Epithelial cell of prostate (primary cell): ENCODE measurements around the gene SEMA4G.

Experiments used
- DNase-seq: peaks from one replicate; pipeline ENCODE4 v3.0.0-alpha.2; 2011; ENCODE audit warnings: low read depth, low spot score
- H3K27ac ChIP-seq: fragments of 450-650 bp; 2 replicates; pipeline ENCODE4 v1.5.1; 2017; ENCODE audit warnings: mild to moderate bottlenecking

The SEMA4G gene

GRCh38 chr10:101005361-101005760 is 36.1 kb downstream of the SEMA4G start:
- no peak for DNase-seq
- no peak overlapping the region for H3K27ac ChIP-seq

GRCh38 chr10:101005869-101006567 is 36.7 kb downstream of the SEMA4G start:
- DNase-seq = no peak
- H3K27ac ChIP-seq = no peak overlapping the region

- no peak overlapping the region for H3K27ac ChIP-seq
- DNase-seq = no peak
Measured at GRCh38 chr10:101006593-101007098, 37.3 kb downstream of the SEMA4G start.

DNA sequence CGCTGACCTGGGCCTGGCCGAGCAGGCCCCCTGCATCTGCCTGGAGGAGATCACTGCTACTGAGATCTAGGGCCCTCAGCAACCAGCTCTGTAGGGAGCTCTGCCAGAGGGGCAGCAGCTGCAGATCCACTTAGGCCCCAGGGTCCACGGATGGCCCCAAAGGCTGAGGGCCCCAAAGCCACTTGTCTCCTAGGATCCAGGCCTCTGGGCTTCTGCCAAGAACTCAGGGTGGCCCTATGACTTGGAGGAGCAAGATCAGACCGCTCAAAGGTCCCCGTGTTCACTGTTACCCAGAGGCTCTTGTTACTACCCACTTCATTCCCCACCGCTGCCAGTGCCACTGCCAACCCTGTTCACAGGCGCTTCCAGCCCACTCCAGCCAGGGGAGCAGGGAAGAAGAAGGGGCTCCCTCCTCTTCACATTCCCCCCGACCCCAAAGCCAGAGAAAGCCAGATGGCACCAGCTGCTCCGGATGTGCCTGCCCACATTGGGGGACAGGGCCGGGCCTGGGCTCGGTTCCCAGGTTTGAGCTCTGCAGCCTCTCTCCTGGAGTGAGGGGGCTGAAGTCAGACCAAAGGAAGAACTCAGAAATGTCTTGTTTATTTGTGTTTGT is 37.9 kb downstream of the SEMA4G start:
- no peak for DNase-seq
- H3K27ac ChIP-seq = no peak overlapping the region

DNA sequence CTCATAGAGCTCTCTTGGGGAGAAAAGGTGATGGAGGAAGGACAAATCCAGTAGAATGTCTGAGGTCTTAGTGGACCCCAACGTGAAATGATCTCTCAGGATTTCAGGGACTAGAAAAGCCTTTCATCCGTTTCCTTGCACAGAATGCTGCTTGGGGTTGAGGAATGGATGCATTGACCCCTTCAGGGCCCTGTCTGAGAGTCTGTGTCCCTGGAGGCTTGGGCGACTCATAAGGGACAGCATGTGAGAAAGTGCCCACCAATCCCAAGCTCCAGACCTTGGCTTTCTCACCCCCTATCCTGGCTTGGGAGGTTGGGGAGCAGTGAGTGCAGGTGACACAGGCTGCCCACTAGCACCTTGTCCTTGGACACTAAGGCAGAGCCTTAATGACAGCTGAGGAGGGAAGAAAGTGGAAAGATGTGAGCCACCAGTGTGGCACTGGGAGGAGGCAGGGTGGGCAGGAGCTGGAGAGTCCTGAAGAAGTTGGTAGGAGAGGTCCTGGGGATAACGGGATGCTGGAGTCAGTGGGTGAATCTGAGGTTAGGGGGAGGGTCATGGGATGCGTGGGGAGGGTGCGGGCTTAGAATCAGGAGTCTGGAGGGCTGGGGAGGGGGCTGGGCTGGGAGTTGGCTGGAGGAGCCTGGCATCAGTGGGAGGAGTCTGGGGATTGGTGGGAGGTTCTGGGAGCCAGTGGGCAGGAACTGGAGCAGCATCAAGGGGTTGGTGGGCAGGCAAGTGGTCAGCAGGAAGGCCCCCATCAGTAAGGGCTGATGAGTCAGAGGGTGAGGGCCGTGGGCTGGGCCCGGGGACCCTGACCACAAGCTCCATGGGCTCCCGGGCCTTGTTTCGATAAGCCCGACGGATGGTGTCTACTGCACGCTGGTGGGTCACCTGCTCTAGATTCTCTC is 38.9 kb downstream of the SEMA4G start:
- DNase-seq = no peak
- H3K27ac ChIP-seq = no peak overlapping the region

DNA sequence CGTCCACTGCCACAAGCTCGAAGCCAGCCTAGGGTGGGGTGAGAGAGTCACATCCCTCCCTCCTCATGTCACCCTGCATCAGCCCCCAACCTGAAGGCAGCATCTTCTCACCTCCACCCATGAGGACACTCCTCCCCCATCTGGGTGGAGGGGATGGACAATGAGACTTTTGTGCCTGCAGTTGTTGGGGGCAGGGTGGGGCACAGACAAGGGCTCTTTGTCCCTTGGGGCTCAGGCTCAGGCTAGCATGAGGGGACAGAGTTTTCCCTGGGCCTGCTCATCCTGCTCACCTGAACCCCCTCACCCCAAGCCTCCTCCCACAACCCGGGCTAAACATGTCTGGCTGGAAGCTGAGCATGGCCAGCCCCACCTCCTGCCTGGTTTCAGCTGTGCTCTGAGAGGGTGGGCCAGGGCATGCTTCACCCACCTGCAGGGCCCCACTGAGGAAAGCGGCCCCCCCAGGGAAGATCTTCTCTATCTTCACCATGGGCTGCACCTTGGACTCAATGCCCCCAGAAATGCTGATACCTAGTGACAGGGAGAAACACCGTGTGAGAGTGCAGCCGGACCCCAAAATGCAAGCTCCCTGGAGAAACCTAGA is 39.6 kb downstream of the SEMA4G start:
- no peak for DNase-seq
- no peak overlapping the region for H3K27ac ChIP-seq

GRCh38 chr10:101010329-101010728 is 41.0 kb downstream of the SEMA4G start:
- H3K27ac ChIP-seq = no peak overlapping the region
- DNase-seq = no peak

DNA sequence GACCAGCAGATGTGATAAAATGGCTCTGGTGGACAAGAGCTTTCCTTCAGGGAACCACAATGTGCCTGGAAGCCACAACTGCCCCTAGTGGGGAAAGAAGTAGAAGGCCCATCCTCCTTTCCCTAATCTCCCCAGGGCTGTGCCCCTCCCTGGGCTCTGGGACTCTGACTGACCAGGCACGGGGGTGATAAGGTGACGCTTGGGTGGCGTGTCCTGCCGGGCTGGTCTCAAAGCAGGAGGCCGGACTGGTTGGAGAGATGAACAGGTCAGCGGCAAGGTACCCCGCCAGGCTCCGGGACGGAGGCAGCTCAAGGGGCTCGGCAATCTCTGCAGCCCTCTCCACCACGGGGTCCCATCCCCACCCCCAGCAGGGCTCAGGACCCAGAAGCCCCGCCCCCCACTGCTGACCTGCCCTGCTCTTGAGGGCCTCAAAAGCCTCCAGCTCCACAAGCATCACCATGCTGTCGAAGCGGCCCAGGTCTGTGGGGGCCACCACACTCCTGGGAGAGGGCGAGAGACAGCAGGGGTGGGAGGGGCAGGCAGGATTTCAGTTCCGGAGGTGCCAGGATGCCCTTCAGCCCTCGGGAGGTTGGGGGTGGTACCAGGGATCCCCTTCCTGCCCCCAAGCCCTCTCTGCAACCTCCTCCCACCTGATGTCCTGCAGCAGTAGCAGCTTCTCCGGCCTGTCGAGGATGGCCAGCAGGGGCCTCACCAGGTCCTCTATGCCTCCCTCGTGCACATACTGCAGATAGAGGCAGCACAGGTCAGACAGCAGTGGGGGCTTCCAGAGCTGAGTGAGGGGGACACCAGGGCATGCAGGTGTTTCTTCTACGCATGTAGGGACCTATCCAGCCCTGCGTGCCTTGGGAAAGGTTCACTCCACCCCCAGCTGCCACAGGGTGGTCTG is 42.5 kb downstream of the SEMA4G start:
- no peak for DNase-seq
- no peak overlapping the region for H3K27ac ChIP-seq

GRCh38 chr10:101012525-101013364 is 43.4 kb downstream of the SEMA4G start:
- peak; percentile 64 for DNase-seq
- peak overlapping the region; percentile 35 for H3K27ac ChIP-seq

- peak overlapping the region; percentile 35 for H3K27ac ChIP-seq
- DNase-seq = no peak
Measured at GRCh38 chr10:101013365-101013825, 44.1 kb downstream of the SEMA4G start.

DNA sequence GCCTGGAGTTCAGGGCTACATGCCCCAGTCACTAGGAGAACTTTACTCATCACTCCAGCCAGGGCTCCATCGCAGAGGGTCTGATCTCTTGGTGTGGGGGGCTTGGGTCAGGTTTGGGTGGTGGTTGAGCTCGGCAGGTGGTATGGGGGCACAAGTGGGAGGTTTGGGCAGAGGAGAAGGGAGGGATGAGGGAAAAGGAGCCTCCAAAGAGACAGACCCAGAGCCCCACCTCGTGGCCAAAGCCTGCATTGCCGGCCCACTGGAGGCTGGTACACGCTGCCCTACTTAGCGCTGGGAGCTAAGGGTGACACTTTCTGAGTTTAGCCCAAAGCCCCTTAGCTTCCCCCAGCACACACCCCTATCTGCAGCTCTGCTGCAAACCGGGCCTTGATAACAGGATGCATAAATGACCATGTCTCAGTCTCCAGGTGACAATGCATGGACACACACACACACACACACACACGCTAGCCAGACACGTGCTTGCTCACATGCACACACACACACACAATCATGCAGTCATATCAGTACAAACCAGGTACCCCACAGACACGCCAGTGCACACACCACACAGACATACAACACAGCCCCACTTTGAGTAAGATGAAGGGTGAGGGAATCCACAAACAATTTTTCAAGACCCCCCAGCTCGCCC is 45.1 kb downstream of the SEMA4G start:
- no peak overlapping the region for H3K27ac ChIP-seq
- no peak for DNase-seq

DNA sequence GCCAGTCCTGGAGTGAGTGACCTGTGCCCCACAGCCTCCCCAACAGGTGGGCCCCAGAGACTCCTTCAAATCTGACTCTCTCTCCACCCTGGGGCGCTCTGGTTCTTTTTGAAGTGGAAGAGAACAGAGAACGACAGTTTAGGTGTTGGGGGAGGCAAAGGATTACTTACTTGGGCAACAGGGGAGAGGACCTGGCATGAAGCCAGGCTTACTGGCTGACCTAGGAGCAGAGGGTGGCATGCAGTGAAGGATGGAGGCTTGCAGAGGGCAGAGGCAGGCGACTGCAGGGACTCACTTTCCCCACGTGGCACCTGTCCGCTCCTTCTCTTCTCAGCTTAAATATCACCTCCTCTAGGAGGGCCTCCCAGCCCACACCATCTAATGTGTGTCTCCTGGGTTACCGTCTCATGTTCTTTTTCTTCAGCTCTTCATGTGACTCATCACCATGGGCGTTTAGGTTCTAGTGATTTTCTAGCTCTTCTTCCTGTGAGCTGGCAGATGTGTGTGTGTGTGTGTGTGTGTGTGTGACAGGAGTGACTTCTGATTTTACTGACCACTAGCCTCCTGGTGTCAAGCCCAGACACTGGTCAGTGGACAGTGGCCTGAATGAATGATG is 45.8 kb downstream of the SEMA4G start:
- no peak overlapping the region for H3K27ac ChIP-seq
- peak; percentile 69 for DNase-seq

- H3K27ac ChIP-seq = no peak overlapping the region
- DNase-seq = no peak
Measured at GRCh38 chr10:101015582-101015973, 46.3 kb downstream of the SEMA4G start.

DNA sequence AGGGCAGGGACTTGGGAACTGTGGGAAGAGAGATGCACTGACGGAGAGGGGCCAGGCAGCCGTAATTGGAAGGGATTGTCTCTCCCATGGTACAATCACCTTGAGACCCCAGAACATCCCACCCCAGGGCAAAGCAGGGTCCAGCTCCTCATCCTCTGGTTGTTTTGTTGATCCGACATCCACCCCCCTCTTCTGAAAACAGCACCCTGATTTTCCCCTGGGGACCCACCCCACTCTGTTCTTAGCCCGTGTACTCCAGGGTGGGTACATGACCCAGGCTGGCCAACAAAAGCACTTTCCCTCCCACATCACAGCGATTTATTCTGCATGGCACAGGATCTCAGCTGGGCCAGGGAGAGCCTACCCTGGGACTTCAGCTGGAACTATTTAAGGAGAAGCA is 47.5 kb downstream of the SEMA4G start:
- DNase-seq = no peak
- H3K27ac ChIP-seq = no peak overlapping the region

DNA sequence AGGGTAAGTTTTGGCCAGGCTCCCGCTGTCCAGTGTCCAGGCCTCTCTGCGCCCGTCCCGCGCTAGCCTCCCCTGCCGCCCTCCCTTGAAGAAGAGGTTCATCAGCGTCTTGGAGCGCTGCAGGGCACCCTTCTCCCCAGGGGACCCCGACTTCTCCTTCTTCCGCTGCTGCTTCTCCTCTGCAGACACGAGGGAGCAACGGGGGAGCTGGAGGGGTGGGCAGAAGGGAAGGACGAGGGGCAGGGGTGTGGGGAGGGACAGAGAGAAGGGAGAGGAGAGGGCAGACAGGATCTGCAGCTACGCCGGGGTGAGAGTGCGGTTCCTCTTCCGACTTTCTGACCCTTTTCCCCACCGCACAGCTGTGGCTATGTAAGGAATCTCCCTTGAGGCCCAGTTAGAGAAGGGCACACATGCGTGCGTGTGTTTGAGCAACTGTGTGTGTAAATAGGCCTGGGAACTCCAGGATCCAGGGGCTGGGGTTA is 48.9 kb downstream of the SEMA4G start:
- DNase-seq = no peak
- no peak overlapping the region for H3K27ac ChIP-seq

GRCh38 chr10:101018600-101019439 is 49.5 kb downstream of the SEMA4G start:
- DNase-seq = no peak
- no peak overlapping the region for H3K27ac ChIP-seq
